GM12801 (cell line): ENCODE measurements around the gene CARM1.

Experiments
- CTCF ChIP-seq: IDR thresholded peaks from one replicate; pipeline ENCODE4 v1.5.1; 2011; ENCODE audit warnings: control low read depth; ENCODE audit not compliant: insufficient read length; ENCODE audit errors: extremely low read depth

CARM1 gene

GRCh38 chr19:10885201-10886169 lies 14.1 kb downstream of the CARM1 start:
- no peak for TF ChIP-seq CTCF

- no peak for TF ChIP-seq CTCF
Observed at GRCh38 chr19:10887616-10888367, 16.4 kb downstream of the CARM1 start.

GRCh38 chr19:10888421-10888866 lies 17.1 kb downstream of the CARM1 start:
- no peak for TF ChIP-seq CTCF

GRCh38 chr19:10889880-10890279 lies 18.5 kb downstream of the CARM1 start:
- TF ChIP-seq CTCF: no peak

GRCh38 chr19:10891405-10892086 lies 20.2 kb downstream of the CARM1 start:
- TF ChIP-seq CTCF: no peak

- TF ChIP-seq CTCF: no peak
Observed at GRCh38 chr19:10892256-10892655, 20.9 kb downstream of the CARM1 start.

GRCh38 chr19:10894911-10895213 lies 23.5 kb downstream of the CARM1 start:
- TF ChIP-seq CTCF: no peak
